Measurements from ENCODE around the gene DGCR8. TPM values are rescaled to one million over a fixed set of nuclear protein-coding genes. Genes with fewer than 3 reads are reported as not detected.

The DGCR8 gene
- polyA plus RNA-seq, 3 donors from 2014 or later: 0.83 to 5.4 (median 1.4) TPM

DNA sequence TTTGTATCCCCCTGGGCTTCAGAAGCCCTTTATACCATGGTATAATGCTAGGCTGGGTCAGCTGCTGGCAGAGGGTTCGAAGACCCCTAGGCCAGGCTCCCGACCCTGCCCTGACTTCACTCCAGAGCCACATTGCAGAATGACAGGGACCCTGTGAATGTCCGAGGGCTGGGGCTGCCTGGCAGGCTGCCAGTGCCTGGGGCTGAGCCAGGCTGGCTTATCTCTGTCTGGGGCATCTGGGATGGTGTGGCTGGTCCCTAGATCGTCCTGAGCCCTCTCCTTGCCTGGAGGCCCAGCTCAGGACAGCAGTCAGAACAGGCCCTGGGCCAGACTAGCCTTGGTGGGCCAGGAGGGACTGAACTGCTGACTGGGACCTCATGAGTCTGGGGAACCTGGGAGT lies 55.2 kb downstream of the DGCR8 start:
- H3K36me3 Mint-ChIP-seq: no peaks in the 10 kb centered on the region
- no peaks in the 10 kb centered on the region for H3K9me3 Mint-ChIP-seq
- no peak for DNase-seq
- H3K27ac Mint-ChIP-seq: no peak overlapping the region
- H3K27me3 Mint-ChIP-seq (ENCODE audit: low read depth in 3 of 3): no peaks in the 10 kb centered on the region
- peaks cover 19 to 41% of the 10 kb centered on the region in 2 donors for H3K4me1 Mint-ChIP-seq
- H3K4me3 Mint-ChIP-seq: no peak overlapping the region

DNA sequence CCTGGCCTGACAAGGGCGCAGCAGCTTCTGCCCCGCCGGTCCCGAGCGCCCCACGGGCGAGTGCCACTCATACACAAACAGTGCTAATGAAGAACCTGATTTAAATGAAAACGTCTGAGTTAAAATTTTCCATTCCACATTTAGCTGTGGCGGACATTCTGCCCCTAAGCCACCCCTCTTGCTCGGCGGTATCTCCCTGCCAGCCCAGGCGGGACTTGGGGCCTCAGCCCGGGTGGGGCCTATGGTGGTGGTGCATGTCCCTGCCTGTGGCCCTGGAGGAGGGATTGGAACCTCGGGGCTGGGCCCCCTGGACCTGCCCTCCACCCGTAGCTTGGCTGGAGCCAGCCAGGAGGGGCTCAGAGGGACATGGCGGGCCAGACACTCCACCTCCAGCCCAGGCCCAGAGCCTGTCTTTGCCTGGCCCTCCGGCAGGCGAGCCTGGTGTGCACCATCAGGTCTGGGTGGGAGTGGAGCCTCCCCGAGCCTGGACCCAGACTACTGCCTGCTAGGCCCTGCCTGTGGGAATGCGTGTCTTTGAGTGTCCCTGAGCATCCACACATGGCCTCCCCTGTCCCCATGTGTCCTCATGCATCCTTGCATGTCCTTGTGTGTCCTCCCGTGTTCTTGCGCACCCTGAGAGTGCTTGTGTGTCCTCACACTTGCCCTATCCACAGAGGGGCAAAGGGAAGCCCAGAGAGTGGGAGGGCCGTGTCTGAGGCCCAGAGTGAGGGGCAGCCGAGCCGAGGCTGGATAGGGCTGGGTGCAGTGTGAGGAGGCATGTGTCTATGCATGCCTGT lies 56.0 kb downstream of the DGCR8 start:
- Mint-ChIP-seq H3K4me1 (peaks cover 19 to 41% of the 10 kb centered on the region in 2 donors), H3K4me3 (no peak overlapping the region), H3K9me3 (no peaks in the 10 kb centered on the region), H3K27me3 (ENCODE audit: low read depth in 3 of 3) (no peaks in the 10 kb centered on the region), H3K36me3 (no peaks in the 10 kb centered on the region), H3K27ac (peak overlapping the region in 1 of 6 donors; percentile 53)
- DNase-seq: no peak

DNA sequence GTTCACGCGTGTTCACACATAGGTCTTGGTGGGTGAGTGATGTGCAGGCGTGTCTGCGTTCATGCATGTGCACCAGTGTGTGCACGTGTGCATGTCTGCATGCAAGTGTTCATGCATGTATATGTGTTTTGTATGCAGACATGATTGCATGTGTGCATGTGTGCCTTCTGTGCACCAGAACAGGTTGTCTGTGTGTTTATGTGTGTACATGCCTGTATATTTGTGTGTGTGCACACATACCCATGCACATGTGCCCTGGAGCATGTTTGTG lies 56.5 kb downstream of the DGCR8 start:
- Mint-ChIP-seq H3K27ac (no peak overlapping the region), H3K9me3 (no peaks in the 10 kb centered on the region), H3K36me3 (no peaks in the 10 kb centered on the region), H3K4me3 (no peak overlapping the region), H3K27me3 (ENCODE audit: low read depth in 3 of 3) (no peaks in the 10 kb centered on the region), H3K4me1 (peaks cover 19 to 41% of the 10 kb centered on the region in 2 donors)
- DNase-seq: no peak

DNA sequence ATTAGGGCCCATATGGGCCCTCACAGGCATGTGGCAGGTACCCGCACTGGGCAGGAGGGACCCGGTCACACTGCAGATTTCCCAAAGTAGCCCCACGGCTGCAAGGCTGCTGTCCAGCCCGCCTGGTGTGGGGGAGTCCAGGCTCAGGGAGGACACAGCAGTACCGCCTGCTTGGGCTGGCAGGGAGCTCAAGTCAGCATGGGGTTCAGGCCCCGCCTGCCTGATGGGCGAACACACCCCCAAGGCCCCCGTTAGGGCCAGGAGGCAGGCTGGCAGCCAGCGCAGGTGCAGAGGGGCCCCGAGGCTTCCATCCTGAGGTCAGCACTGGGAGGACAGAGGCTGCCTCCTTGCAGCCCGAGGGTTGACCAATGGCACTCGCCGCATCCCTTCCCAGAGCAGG lies 57.1 kb downstream of the DGCR8 start:
- DNase-seq: no peak
- H3K4me3 Mint-ChIP-seq: no peak overlapping the region

DNA sequence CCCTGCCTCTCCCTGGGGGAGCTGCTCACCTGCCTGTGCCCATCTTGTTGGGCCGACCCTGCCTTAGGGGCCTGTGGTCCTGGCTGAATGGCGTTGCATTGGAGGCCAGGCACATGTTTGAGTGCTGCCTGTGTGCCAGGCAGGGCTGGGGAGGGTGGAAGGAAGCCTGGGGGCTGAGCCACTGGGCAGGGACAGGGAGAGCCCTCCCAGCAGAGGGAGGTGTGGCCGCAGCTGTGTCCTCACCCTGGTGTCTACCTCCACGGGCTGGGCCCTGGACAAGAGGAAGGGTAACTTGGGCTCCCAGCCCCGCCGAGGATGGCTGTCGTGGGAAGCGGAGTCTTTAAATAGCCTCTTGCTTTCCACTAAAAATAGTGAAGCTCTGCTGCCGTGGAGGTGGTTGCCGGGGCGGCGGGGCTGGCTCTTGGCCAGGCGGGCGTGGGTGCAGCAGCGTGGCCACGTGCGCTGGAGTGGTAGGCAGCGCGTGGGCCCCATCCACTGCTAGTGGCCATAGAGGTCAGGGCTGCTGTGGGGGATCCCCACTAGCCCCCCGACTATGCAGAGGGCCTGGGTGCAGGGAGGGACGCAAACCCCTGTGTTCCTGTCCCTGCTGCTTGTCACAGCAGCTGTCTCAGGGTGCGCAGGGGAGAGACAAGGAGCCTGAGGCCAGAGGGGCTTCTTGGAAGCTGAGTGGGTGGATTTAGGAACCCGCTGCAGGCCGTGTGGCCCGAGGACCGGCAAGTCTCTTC lies 57.8 kb downstream of the DGCR8 start:
- Mint-ChIP-seq H3K4me1 (peaks cover 19 to 36% of the 10 kb centered on the region in 2 donors), H3K27me3 (ENCODE audit: low read depth in 3 of 3) (no peaks in the 10 kb centered on the region), H3K9me3 (no peaks in the 10 kb centered on the region), H3K27ac (peak overlapping the region in 2 of 6 donors; percentile 10 to 73), H3K36me3 (no peaks in the 10 kb centered on the region), H3K4me3 (no peak overlapping the region)
- DNase-seq: no peak

More for the DNA sequence above, 57.1 kb downstream of the DGCR8 start:
- peaks cover 19 to 41% of the 10 kb centered on the region in 2 donors for H3K4me1 Mint-ChIP-seq
- no peak overlapping the region for H3K27ac Mint-ChIP-seq
- H3K36me3 Mint-ChIP-seq: no peaks in the 10 kb centered on the region
- H3K9me3 Mint-ChIP-seq: no peaks in the 10 kb centered on the region
- H3K27me3 Mint-ChIP-seq (ENCODE audit: low read depth in 3 of 3): no peaks in the 10 kb centered on the region

DNA sequence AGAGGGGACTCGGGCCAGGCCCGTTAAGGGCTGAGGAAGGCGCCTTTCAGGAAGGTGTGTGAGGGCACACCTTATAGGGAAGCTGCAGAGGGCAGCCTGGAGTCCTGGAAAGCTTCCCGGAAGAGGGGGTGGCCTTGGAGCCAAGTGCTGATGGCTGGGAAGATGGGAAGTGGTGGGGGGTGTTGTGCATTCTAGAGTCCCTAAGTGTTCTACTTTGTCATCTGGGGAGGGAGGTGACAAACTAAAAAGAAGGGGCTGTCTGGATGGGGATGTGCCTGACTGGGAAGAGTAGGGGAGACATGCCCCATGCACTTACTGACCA lies 58.3 kb downstream of the DGCR8 start:
- Mint-ChIP-seq H3K27me3 (ENCODE audit: low read depth in 3 of 3) (no peaks in the 10 kb centered on the region), H3K9me3 (no peaks in the 10 kb centered on the region)

DNA sequence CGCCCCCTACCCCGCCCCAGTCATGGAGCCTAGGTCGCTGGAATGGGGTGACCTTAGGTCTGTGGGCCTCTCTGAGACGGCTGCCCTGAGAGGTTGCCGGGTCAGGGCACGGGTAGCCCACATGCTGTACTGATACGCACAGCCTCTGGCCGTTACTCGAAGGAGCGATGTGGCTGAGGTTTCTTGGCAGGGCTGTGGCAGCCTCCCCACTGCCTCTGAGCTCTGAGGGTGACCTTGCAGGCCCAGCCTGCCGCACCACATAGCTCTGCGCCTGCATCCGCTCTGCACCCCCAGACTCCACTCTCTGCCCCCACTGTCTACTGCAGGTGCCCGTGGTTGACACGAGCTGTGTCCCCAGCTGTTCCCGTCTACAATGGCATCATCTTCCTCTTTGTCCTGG lies 58.8 kb downstream of the DGCR8 start:
- H3K4me1 Mint-ChIP-seq: peaks cover 12 to 25% of the 10 kb centered on the region in 2 donors
- no peaks in the 10 kb centered on the region for H3K36me3 Mint-ChIP-seq
- H3K27ac Mint-ChIP-seq: no peak overlapping the region
- H3K9me3 Mint-ChIP-seq: no peaks in the 10 kb centered on the region
- no peak overlapping the region for H3K4me3 Mint-ChIP-seq
- no peaks in the 10 kb centered on the region for H3K27me3 Mint-ChIP-seq (ENCODE audit: low read depth in 3 of 3)
- DNase-seq: no peak

More for the DNA sequence above, 58.3 kb downstream of the DGCR8 start:
- Mint-ChIP-seq H3K36me3 (no peaks in the 10 kb centered on the region), H3K27ac (no peak overlapping the region), H3K4me1 (peaks cover 17 to 30% of the 10 kb centered on the region in 2 donors), H3K4me3 (no peak overlapping the region)
- DNase-seq: no peak

DNA sequence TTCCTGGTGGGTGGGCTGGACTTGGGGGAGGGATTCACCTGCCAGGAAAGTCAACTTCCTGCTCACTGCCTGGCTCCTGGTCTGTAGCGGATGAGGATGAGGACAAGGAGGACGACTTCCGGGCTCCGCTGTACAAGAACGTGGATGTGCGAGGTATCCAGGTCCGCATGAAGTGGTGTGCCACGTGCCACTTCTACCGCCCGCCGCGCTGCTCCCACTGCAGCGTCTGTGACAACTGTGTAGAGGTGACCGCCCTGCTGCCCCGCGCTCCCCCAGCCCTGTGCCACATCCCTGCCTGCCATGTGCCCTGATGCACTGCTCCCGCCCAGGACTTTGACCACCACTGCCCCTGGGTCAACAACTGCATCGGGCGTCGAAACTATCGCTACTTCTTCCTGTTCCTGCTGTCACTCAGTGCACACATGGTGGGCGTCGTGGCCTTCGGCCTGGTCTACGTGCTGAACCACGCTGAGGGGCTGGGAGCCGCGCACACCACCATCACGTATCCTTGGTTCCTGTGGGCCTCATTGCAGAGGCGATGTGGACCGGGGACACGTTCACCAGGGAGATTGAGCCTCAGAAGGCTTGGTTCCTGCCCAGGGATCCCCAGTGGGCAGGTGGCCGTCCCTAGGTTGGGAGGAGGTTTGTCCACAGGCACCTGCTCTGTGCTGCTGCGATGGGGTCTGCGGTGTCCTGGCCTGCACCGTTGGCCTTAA lies 59.5 kb downstream of the DGCR8 start:
- Mint-ChIP-seq H3K9me3 (no peaks in the 10 kb centered on the region), H3K27me3 (ENCODE audit: low read depth in 3 of 3) (peaks cover 0 to 2% (median 0%) of the 10 kb centered on the region in 3 donors), H3K4me3 (no peak overlapping the region), H3K36me3 (no peaks in the 10 kb centered on the region), H3K27ac (no peak overlapping the region), H3K4me1 (peaks cover 7 to 19% of the 10 kb centered on the region in 2 donors)
- DNase-seq: no peak

DNA sequence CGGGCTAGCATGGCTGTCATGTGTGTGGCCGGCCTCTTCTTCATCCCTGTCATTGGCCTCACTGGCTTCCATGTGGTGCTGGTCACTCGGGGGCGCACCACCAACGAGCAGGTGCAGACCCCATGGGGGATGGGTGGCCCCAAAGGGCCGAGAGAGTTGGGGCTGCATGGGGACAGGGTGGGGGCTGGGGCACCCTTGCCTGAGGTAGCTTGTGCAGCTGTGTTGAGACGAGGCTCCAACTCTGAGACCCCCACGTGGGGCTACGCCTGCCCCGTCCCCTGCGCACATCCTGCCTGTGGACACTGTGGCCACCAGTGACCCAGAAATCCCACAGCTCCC lies 60.0 kb downstream of the DGCR8 start:
- H3K4me3 Mint-ChIP-seq: no peak overlapping the region

DNA sequence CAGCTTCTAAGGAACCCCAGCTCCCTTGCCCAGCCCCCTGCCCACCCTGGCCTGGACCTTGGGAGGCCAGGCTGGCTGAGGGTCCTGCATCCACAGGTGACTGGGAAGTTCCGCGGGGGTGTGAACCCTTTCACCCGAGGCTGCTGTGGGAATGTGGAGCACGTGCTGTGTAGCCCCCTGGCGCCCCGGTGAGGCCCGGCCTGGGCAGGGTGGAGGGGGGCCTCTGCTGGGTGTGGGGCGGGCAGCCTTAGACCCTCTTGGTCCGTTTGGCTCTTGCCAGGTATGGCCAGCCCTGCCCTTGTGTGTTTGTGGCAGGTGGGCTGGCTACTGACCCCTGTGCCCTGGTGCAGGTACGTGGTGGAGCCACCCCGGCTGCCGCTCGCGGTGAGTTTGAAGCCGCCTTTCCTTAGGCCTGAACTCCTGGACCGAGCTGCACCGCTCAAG lies 60.5 kb downstream of the DGCR8 start:
- DNase-seq: no peak
- H3K36me3 Mint-ChIP-seq: no peaks in the 10 kb centered on the region
- no peaks in the 10 kb centered on the region for H3K9me3 Mint-ChIP-seq
- peaks cover 5 to 18% of the 10 kb centered on the region in 2 donors for H3K4me1 Mint-ChIP-seq
- no peak overlapping the region for H3K4me3 Mint-ChIP-seq
- H3K27ac Mint-ChIP-seq: no peak overlapping the region
- H3K27me3 Mint-ChIP-seq (ENCODE audit: low read depth in 3 of 3): peaks cover 0 to 2% (median 0%) of the 10 kb centered on the region in 3 donors

More for the DNA sequence above, 60.0 kb downstream of the DGCR8 start:
- DNase-seq: no peak
- peaks cover 0 to 2% (median 0%) of the 10 kb centered on the region in 3 donors for H3K27me3 Mint-ChIP-seq (ENCODE audit: low read depth in 3 of 3)
- H3K27ac Mint-ChIP-seq: no peak overlapping the region
- peaks cover 5 to 18% of the 10 kb centered on the region in 2 donors for H3K4me1 Mint-ChIP-seq
- H3K9me3 Mint-ChIP-seq: no peaks in the 10 kb centered on the region
- H3K36me3 Mint-ChIP-seq: no peaks in the 10 kb centered on the region

DNA sequence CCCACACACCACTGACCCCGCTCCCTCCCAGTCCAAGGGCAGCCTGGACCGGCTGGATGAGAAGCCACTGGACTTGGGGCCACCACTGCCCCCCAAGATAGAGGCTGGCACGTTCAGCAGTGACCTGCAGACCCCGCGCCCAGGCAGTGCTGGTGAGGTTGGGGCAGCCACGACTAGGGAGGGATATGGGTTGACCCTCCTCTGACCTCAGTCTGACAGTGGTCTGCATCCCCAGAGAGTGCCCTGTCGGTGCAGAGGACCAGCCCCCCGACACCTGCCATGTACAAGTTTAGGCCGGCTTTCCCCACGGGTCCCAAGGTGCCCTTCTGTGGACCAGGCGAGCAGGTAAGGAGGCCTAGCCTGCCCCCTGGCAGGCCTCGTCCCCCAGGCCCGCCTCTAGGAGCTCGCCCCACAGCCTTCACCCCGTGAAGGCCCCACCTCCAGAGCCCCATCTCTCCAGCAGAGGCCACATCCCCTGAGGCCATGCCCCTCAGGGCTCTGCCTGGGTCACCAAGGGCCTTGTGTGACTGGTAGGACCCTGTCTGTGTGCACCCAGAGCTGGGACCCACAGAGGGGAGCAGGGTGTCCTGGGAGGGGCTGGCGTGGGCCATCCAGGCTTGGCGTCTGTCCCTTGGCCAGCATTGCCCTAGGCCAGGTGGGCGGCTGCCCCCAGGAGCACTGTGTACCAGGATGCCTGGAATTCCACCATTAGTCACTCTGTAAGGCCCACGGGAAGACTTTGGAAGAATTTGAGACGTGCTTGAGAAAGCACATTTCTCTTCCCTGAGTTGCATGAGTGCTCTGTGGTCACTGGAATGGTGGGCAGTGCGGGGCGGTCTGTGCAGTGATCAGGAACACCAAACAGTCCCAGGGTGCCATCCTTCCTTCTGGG lies 61.4 kb downstream of the DGCR8 start:
- Mint-ChIP-seq H3K9me3 (no peaks in the 10 kb centered on the region), H3K27me3 (ENCODE audit: low read depth in 3 of 3) (peaks cover 0 to 2% (median 0%) of the 10 kb centered on the region in 3 donors), H3K4me1 (peaks cover 5 to 15% of the 10 kb centered on the region in 2 donors), H3K4me3 (no peak overlapping the region), H3K36me3 (no peaks in the 10 kb centered on the region), H3K27ac (no peak overlapping the region)
- DNase-seq: no peak

DNA sequence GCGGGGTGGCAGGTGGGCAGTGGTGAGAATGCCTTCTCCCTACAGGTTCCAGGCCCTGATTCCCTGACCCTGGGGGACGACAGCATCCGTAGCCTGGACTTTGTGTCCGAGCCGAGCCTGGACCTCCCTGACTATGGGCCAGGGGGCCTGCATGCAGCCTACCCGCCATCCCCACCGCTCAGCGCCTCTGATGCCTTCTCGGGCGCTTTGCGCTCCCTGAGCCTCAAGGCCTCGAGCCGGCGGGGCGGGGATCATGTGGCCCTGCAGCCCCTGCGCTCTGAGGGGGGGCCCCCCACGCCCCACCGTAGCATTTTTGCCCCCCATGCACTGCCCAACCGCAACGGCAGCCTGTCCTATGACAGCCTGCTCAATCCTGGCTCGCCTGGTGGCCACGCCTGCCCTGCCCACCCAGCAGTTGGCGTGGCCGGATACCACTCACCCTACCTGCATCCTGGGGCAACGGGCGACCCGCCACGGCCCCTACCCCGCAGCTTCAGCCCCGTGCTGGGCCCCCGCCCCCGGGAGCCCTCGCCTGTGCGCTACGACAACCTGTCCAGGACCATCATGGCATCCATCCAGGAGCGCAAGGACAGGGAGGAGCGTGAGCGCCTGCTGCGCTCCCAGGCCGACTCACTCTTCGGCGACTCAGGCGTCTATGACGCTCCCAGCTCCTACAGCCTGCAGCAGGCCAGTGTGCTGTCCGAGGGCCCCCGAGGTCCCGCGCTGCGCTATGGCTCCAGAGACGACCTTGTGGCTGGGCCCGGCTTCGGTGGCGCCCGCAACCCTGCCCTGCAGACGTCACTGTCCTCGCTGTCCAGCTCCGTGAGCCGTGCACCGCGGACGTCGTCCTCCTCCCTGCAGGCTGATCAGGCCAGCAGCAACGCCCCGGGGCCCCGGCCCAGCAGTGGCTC lies 62.9 kb downstream of the DGCR8 start:
- H3K9me3 Mint-ChIP-seq: no peaks in the 10 kb centered on the region
- H3K4me3 Mint-ChIP-seq: no peak overlapping the region
- no peak for DNase-seq
- H3K36me3 Mint-ChIP-seq: no peaks in the 10 kb centered on the region
- H3K4me1 Mint-ChIP-seq: peaks cover 5 to 8% of the 10 kb centered on the region in 2 donors
- peaks cover 0 to 2% (median 0%) of the 10 kb centered on the region in 3 donors for H3K27me3 Mint-ChIP-seq (ENCODE audit: low read depth in 3 of 3)
- no peak overlapping the region for H3K27ac Mint-ChIP-seq
